Fibroblast of lung (primary cell): Measurements from ENCODE around the gene SLC22A9. TPM values are rescaled to one million over a fixed set of nuclear protein-coding genes. Genes with fewer than 3 reads are reported as not detected.

Source experiments
- DNase-seq, 2 donors: peaks; one replicate each; pipeline versions ENCODE4 v3.0.0 to v3.0.0-alpha.2; 2010; ENCODE audit warnings: low read depth in 2 of 2
- H2AFZ ChIP-seq: 2 replicates; pipeline ENCODE4 v1.5.1; 2012; ENCODE audit warnings: low read length, control low read depth, inconsistent platforms
- H3K27ac ChIP-seq: 2 replicates; pipeline ENCODE4 v1.5.1; 2011; ENCODE audit warnings: low read length, control low read depth; ENCODE audit not compliant: insufficient read depth
- H3K27me3 ChIP-seq: 2 replicates; pipeline ENCODE4 v1.5.1; 2011; ENCODE audit warnings: mild to moderate bottlenecking, low read length; ENCODE audit not compliant: control insufficient read depth, insufficient read depth
- H3K36me3 ChIP-seq: 2 replicates; pipeline ENCODE4 v1.5.1; 2011; ENCODE audit warnings: low read length; ENCODE audit not compliant: control insufficient read depth, insufficient read depth
- H3K4me1 ChIP-seq: 2 replicates; pipeline ENCODE4 v1.5.1; 2011; ENCODE audit warnings: low read length; ENCODE audit not compliant: control insufficient read depth, insufficient read depth; ENCODE audit errors: extremely low read depth
- H3K4me2 ChIP-seq: 2 replicates; pipeline ENCODE4 v1.5.1; 2011; ENCODE audit warnings: low read length, control low read depth; ENCODE audit not compliant: insufficient read depth; ENCODE audit errors: extremely low read depth
- H3K4me3 ChIP-seq, 4 experiments: fragments of 200-600 bp in 1 of 4; sonication (generic) in 1 of 4; replicated peaks in 1 of 4; 2 replicates each; pipeline ENCODE4 v1.5.1; 2011 to 2016; ENCODE audit warnings: low read length in 4 of 4, low read depth in 3 of 4, mild to moderate bottlenecking in 3 of 4, control low read depth in 2 of 4, inconsistent platforms in 1 of 4, mixed read lengths in 1 of 4; ENCODE audit not compliant: insufficient read depth in 1 of 4; ENCODE audit errors: control extremely low read depth in 1 of 4
- H3K79me2 ChIP-seq: 2 replicates; pipeline ENCODE4 v1.5.1; 2012; ENCODE audit warnings: mild to moderate bottlenecking, low read length, inconsistent platforms; ENCODE audit not compliant: control insufficient read depth, insufficient read depth
- H3K9ac ChIP-seq: 2 replicates; pipeline ENCODE4 v1.5.1; 2011; ENCODE audit warnings: mild to moderate bottlenecking, low read length, control low read depth; ENCODE audit not compliant: insufficient read depth
- H3K9me3 ChIP-seq: 2 replicates; pipeline ENCODE4 v1.5.1; 2012; ENCODE audit warnings: low read depth, low read length; ENCODE audit not compliant: control insufficient read depth, insufficient read depth
- H4K20me1 ChIP-seq: 2 replicates; pipeline ENCODE4 v1.5.1; 2011; ENCODE audit warnings: low read length; ENCODE audit not compliant: control insufficient read depth, insufficient read depth; ENCODE audit errors: extremely low read depth
- CTCF ChIP-seq, 2 donors: IDR thresholded peaks in 1 of 2; conservative IDR thresholded peaks in 1 of 2; 1 replicate in 1 of 2; 2 replicates in 1 of 2; pipeline ENCODE4 v1.5.1; 2011 to 2012; ENCODE audit warnings: low read length in 2 of 2, control low read depth in 1 of 2, inconsistent platforms in 1 of 2, low read depth in 1 of 2, mild to moderate bottlenecking in 1 of 2
- EZH2 ChIP-seq: IDR thresholded peaks from 2 replicates; pipeline ENCODE4 v1.5.1; 2012; ENCODE audit warnings: low read length, control low read depth, mild to moderate bottlenecking; ENCODE audit errors: missing control alignments
- polyA plus RNA-seq, 2 donors: library from polyadenylated mRNA; depleted of rRNA in 1 of 2; stranded (reverse) in 1 of 2; unstranded in 1 of 2; fragments of >200 nt; gene quantifications; 2 replicates each; pipeline ENCODE4 v1.2.1, GENCODE V29; 2011 to 2012; ENCODE audit warnings: missing spikeins in 1 of 2
- total RNA-seq: library from RNA; depleted of rRNA; stranded (reverse); fragments of >200 nt; gene quantifications from 2 replicates; pipeline ENCODE4 v1.2.1, GENCODE V29; 2014

SLC22A9 gene
- total and polyA plus RNA-seq, 2 donors (not counting 1 experiment from before 2014, with no cell fraction given) = not detected

- Histone ChIP-seq H3K27me3 (no peaks in the 10 kb centered on the region), H4K20me1 (no peaks in the 10 kb centered on the region), H3K9ac (no peak overlapping the region), H3K4me1 (no peaks in the 10 kb centered on the region), H2AFZ (no peak overlapping the region), H3K4me2 (no peak overlapping the region), H3K27ac (no peak overlapping the region), H3K36me3 (no peaks in the 10 kb centered on the region), H3K9me3 (no peaks in the 10 kb centered on the region), H3K4me3 (no peak overlapping the region), H3K79me2 (no peaks in the 10 kb centered on the region)
- no peak for TF ChIP-seq EZH2
- no peak for TF ChIP-seq CTCF (conservative IDR thresholded peaks at IDR 0.05 in 1 of 2, IDR thresholded peaks at IDR 0.05 in 1 of 2; ENCODE audit: low read depth in 1 of 2, low read length in 2 of 2)
- no peak for DNase-seq
Observed at GRCh38 chr11:63362196-63362793, 7.3 kb upstream of the SLC22A9 start.

- DNase-seq = no peak
- Histone ChIP-seq H3K4me3 (no peak overlapping the region), H3K27me3 (no peaks in the 10 kb centered on the region), H3K4me2 (no peak overlapping the region), H4K20me1 (no peaks in the 10 kb centered on the region), H3K36me3 (no peaks in the 10 kb centered on the region), H3K79me2 (no peaks in the 10 kb centered on the region), H3K9ac (no peak overlapping the region), H3K4me1 (no peaks in the 10 kb centered on the region), H2AFZ (no peak overlapping the region), H3K9me3 (no peaks in the 10 kb centered on the region), H3K27ac (no peak overlapping the region)
- no peak for TF ChIP-seq EZH2
- no peak for TF ChIP-seq CTCF (conservative IDR thresholded peaks at IDR 0.05 in 1 of 2, IDR thresholded peaks at IDR 0.05 in 1 of 2; ENCODE audit: low read depth in 1 of 2, low read length in 2 of 2)
Observed at GRCh38 chr11:63369971-63370588, 495 bp downstream of the SLC22A9 start.

- DNase-seq = no peak
- Histone ChIP-seq H3K79me2 (no peaks in the 10 kb centered on the region), H3K9ac (no peak overlapping the region), H3K4me1 (no peaks in the 10 kb centered on the region), H3K4me2 (no peak overlapping the region), H3K36me3 (no peaks in the 10 kb centered on the region), H3K4me3 (no peak overlapping the region), H3K9me3 (no peaks in the 10 kb centered on the region), H2AFZ (no peak overlapping the region), H3K27me3 (no peaks in the 10 kb centered on the region), H3K27ac (no peak overlapping the region), H4K20me1 (no peaks in the 10 kb centered on the region)
- TF ChIP-seq EZH2 (no peak), CTCF (conservative IDR thresholded peaks at IDR 0.05 in 1 of 2, IDR thresholded peaks at IDR 0.05 in 1 of 2; ENCODE audit: low read depth in 1 of 2, low read length in 2 of 2) (no peak)
Observed at GRCh38 chr11:63371396-63371795, 1.8 kb downstream of the SLC22A9 start.
